ENCODE measurements around the gene NOP14.

DNA sequence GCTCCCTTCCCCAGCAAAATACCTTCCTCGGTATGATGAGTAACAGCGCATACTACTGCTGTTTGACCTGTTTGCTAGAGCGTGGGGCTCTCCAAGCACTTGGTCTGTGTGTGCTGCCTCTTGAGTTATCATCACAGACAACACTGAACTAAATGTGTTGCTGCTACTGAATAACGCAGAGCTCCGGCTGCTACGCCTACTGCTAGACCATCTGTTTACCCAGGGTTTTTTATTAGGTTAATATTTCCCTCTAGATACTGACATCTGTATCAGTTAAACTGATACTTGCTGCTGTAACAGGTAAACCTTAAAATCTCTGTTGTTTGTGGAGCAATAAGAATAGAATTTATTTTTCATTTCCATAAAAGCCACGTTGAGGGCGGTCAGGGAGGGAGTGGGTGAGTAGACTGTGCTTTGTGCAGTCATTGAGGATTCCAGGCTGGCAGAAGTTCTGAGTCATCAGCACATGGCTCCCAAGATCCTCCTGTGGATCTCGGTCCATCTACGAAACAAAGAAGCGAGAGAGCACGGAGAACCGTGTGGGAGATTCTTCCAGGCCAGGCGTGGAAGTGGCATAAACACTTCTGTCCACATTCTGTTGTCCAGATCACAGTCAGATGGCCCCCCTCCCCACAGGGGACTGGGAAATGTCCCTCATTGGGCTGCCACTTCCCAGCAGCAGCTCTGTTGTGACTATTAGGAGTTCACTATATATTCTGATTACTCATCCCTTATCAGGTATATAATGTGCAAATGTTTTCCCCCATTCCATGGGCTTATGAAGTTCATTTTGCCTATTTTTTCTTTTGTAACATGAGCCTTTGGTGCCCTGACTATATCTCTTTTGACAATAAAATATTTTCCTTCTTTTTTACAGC is 14.2 kb upstream of the NOP14 start:
- TF ChIP-seq, protein P1, sequence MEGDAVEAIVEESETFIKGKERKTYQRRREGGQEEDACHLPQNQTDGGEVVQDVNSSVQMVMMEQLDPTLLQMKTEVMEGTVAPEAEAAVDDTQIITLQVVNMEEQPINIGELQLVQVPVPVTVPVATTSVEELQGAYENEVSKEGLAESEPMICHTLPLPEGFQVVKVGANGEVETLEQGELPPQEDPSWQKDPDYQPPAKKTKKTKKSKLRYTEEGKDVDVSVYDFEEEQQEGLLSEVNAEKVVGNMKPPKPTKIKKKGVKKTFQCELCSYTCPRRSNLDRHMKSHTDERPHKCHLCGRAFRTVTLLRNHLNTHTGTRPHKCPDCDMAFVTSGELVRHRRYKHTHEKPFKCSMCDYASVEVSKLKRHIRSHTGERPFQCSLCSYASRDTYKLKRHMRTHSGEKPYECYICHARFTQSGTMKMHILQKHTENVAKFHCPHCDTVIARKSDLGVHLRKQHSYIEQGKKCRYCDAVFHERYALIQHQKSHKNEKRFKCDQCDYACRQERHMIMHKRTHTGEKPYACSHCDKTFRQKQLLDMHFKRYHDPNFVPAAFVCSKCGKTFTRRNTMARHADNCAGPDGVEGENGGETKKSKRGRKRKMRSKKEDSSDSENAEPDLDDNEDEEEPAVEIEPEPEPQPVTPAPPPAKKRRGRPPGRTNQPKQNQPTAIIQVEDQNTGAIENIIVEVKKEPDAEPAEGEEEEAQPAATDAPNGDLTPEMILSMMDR (conservative IDR thresholded peaks at IDR 0.05; ENCODE audit: low read length): no peak
- TF ChIP-seq EZH2phosphoT487 (IDR thresholded peaks at IDR 0.05; ENCODE audit: borderline replicate concordance): no peak

Data from Loucy (cell line).